Endothelial cell of umbilical vein (primary cell): Measurements from ENCODE around the gene EREG. TPM values are rescaled to one million over a fixed set of nuclear protein-coding genes. Genes with fewer than 3 reads are reported as not detected.

ENCODE experiments used
- BruUV-seq: library from RNA; stranded (reverse); fragments of 400-500 nt; replicated peaks from 2 replicates; lab custom pipeline; 2021; lab: Mats Ljungman, UMichigan
- CTCF ChIA-PET: fragments of 300-600, 350-600 bp; sonication (Branson Sonifier 250); formaldehyde crosslinking; loops from one replicate; lab custom pipeline; 2021; ENCODE audit warnings: antibody characterized with exemption, inconsistent platforms; lab: Charles Lee
- POLR2A ChIA-PET: fragments of 300-600, 350-600 bp; sonication (Branson Sonifier 250); formaldehyde crosslinking; loops from one replicate; lab custom pipeline; 2021; ENCODE audit warnings: antibody characterized with exemption, inconsistent platforms; lab: Charles Lee
- DNase-seq: peaks from one replicate; pipeline ENCODE4 v3.0.0-alpha.2; 2011; ENCODE audit warnings: low read depth, low spot score
- FAIRE-seq: peaks from 2 replicates; lab custom pipeline; 2011; peaks lifted over from hg19 to GRCh38; lab: Jason Lieb, UNC
- H2AFZ ChIP-seq: 2 replicates; pipeline ENCODE4 v1.6.0; 2012; ENCODE audit warnings: low read depth, low read length, control low read depth, inconsistent platforms
- H3K27ac ChIP-seq: 2 replicates; pipeline ENCODE4 v1.5.1; 2011; ENCODE audit warnings: low read depth, mild to moderate bottlenecking, control low read depth, low read length, moderate library complexity; ENCODE audit not compliant: insufficient read depth
- H3K27me3 ChIP-seq, 2 experiments: 2 replicates each; pipeline versions ENCODE4 v1.6.0 to v1.6.1; 2011; ENCODE audit warnings: low read length in 2 of 2, mixed read lengths in 1 of 2; ENCODE audit not compliant: control insufficient read depth in 2 of 2, insufficient read depth in 2 of 2
- H3K36me3 ChIP-seq, 2 experiments: 2 replicates in 1 of 2; 3 replicates in 1 of 2; pipeline ENCODE4 v1.5.1; 2011; ENCODE audit warnings: low read length in 2 of 2, mild to moderate bottlenecking in 1 of 2, moderate library complexity in 1 of 2; ENCODE audit not compliant: control insufficient read depth in 2 of 2, insufficient read depth in 2 of 2; ENCODE audit errors: extremely low read depth in 1 of 2
- H3K4me1 ChIP-seq: 3 replicates; pipeline ENCODE4 v1.5.1; 2011; ENCODE audit warnings: mild to moderate bottlenecking, low read length; ENCODE audit not compliant: control insufficient read depth, insufficient read depth; ENCODE audit errors: extremely low read depth
- H3K4me2 ChIP-seq: 2 replicates; pipeline ENCODE4 v1.6.1; 2011; ENCODE audit warnings: low read length, control low read depth, mixed read lengths; ENCODE audit not compliant: insufficient read depth
- H3K4me3 ChIP-seq, 3 experiments: fragments of 200-600 bp in 1 of 3; sonication (generic), shearing (Covaris generic) in 1 of 3; replicated peaks in 1 of 3; 2 replicates each; pipeline ENCODE4 v1.5.1; 2011 to 2016; ENCODE audit warnings: control low read depth in 3 of 3, low read length in 3 of 3, mild to moderate bottlenecking in 2 of 3, inconsistent platforms in 1 of 3, low read depth in 1 of 3, moderate library complexity in 1 of 3; ENCODE audit not compliant: insufficient read depth in 1 of 3
- H3K79me2 ChIP-seq: 2 replicates; pipeline ENCODE4 v1.6.0; 2012; ENCODE audit warnings: low read length, inconsistent platforms; ENCODE audit not compliant: control insufficient read depth, insufficient read depth
- H3K9ac ChIP-seq: replicated peaks from 2 replicates; pipeline ENCODE3; 2011; ENCODE audit warnings: low read length, control low read depth; ENCODE audit not compliant: insufficient read depth; ENCODE audit errors: extremely low read depth
- H3K9me1 ChIP-seq: replicated peaks from 3 replicates; pipeline ENCODE4 v1.6.0; 2011; ENCODE audit warnings: mild to moderate bottlenecking, low read length; ENCODE audit not compliant: control insufficient read depth, insufficient read depth; ENCODE audit errors: extremely low read depth
- H3K9me3 ChIP-seq: replicated peaks from 2 replicates; pipeline ENCODE4 v1.5.1; 2012; ENCODE audit warnings: low read length, inconsistent platforms; ENCODE audit not compliant: control insufficient read depth, insufficient read depth
- H4K20me1 ChIP-seq: replicated peaks from 2 replicates; pipeline ENCODE3; 2011; ENCODE audit warnings: mild to moderate bottlenecking, low read length; ENCODE audit not compliant: control insufficient read depth, insufficient read depth; ENCODE audit errors: extremely low read depth
- CTCF ChIP-seq, 2 donors: IDR thresholded peaks; 1 replicate in 1 of 2; 2 replicates in 1 of 2; pipeline ENCODE4 v1.5.1; 2011; ENCODE audit warnings: low read length in 2 of 2, mild to moderate bottlenecking in 2 of 2, moderate library complexity in 2 of 2, control low read depth in 1 of 2, inconsistent platforms in 1 of 2, low read depth in 1 of 2; ENCODE audit not compliant: insufficient read depth in 1 of 2; ENCODE audit errors: extremely low read depth in 1 of 2
- EZH2 ChIP-seq: IDR thresholded peaks from 2 replicates; pipeline ENCODE4 v1.6.1; 2012; ENCODE audit warnings: borderline replicate concordance, low read depth, mild to moderate bottlenecking, moderate library complexity, low read length, inconsistent platforms; ENCODE audit not compliant: severe bottlenecking
- FOS ChIP-seq: IDR thresholded peaks from 2 replicates; pipeline ENCODE4 v1.6.1; 2011; ENCODE audit warnings: mild to moderate bottlenecking, low read length, moderate library complexity, borderline replicate concordance; ENCODE audit not compliant: insufficient read depth
- GATA2 ChIP-seq: IDR thresholded peaks from 2 replicates; pipeline ENCODE4 v1.7.0; 2011; ENCODE audit warnings: low read depth, mild to moderate bottlenecking, moderate library complexity, mixed read lengths, low read length; ENCODE audit not compliant: insufficient read length, insufficient read depth
- JUN ChIP-seq: IDR thresholded peaks from 2 replicates; pipeline ENCODE4 v1.6.1; 2011; ENCODE audit warnings: borderline replicate concordance, low read depth; ENCODE audit not compliant: insufficient read length, insufficient read depth
- MAX ChIP-seq: IDR thresholded peaks from 2 replicates; pipeline ENCODE4 v1.6.1; 2011; ENCODE audit not compliant: insufficient read depth, insufficient read length
- MYC ChIP-seq: IDR thresholded peaks from one replicate; pipeline ENCODE4 v1.6.1; 2011; ENCODE audit warnings: mild to moderate bottlenecking, low read depth, low read length
- POLR2A ChIP-seq: IDR thresholded peaks from 2 replicates; pipeline ENCODE4 v1.6.1; 2012; ENCODE audit warnings: low read depth, mild to moderate bottlenecking, control low read depth, low read length
- POLR2AphosphoS5 ChIP-seq: IDR thresholded peaks from 2 replicates; pipeline ENCODE4 v1.6.1; 2012; ENCODE audit warnings: low read depth, mild to moderate bottlenecking, control low read depth, low read length, moderate library complexity; ENCODE audit not compliant: insufficient read depth
- dilution Hi-C: fragments of 300-500 bp; cut with MboI; formaldehyde crosslinking; loops from one replicate; pipeline ENCODE4 v1.15.0; 2019; ENCODE audit warnings: low sequenced_read_pairs; ENCODE audit not compliant: extremely low pct_ligation_motif_present
- intact Hi-C: fragments of 100-400 bp; cut with micrococcal nuclease; formaldehyde crosslinking; loops from one replicate; pipeline ENCODE4 v1.10.0; 2022
- polyA plus RNA-seq, 4 experiments: library from polyadenylated mRNA; depleted of rRNA in 3 of 4; stranded (reverse) in 3 of 4; unstranded in 1 of 4; fragments of >200 nt; gene quantifications; 2 replicates each; pipeline versions ENCODE4 v1.2.1 to v1.2.3, GENCODE V29; 2011 to 2012; ENCODE audit warnings: missing spikeins in 1 of 4
- total RNA-seq: library from RNA; stranded (reverse); gene quantifications from 2 replicates; pipeline ENCODE4 v1.2.3, GENCODE V29; 2021

EREG gene
- total and polyA plus RNA-seq, 2 donors (not counting 3 experiments of a cell fraction or from before 2014, with no cell fraction given): not detected

- H4K20me1 ChIP-seq: no peaks in the 10 kb centered on the region
- DNase-seq (no peak), FAIRE-seq (no peak)
- no peak overlapping the region for H3K27ac ChIP-seq
- H3K9me3 ChIP-seq: no peaks in the 10 kb centered on the region
- H3K9ac ChIP-seq: no peak overlapping the region
- dilution Hi-C loops (no loop called here), intact Hi-C loops (no loop called here)
- H3K9me1 ChIP-seq: no peaks in the 10 kb centered on the region
- H3K4me3 ChIP-seq: no peak overlapping the region
- BruUV-seq: no TSS peak
- no peak overlapping the region for H2AFZ ChIP-seq
- ChIA-PET POLR2A (no interaction called here), CTCF (interaction anchor here (0.9 to 1.1 kb wide), 2 partner anchors 98 to 114 kb away, joined by 3 read pairs; no protein-coding TSS in a partner anchor)
- H3K79me2 ChIP-seq: no peaks in the 10 kb centered on the region
- TF ChIP-seq MYC: no peak
- TF ChIP-seq JUN: no peak
- no peak for TF ChIP-seq MAX
- TF ChIP-seq POLR2AphosphoS5: no peak
- TF ChIP-seq POLR2A: no peak
- no peak for TF ChIP-seq EZH2
- TF ChIP-seq GATA2: no peak
- TF ChIP-seq FOS: no peak
- TF ChIP-seq CTCF (IDR thresholded peaks at IDR 0.05; ENCODE audit: extremely low read depth in 1 of 2, insufficient read depth in 1 of 2, low read depth in 1 of 2, low read length in 2 of 2): no peak
- H3K36me3 ChIP-seq: no peaks in the 10 kb centered on the region
- peaks cover 12% of the 10 kb centered on the region for H3K4me1 ChIP-seq
- H3K27me3 ChIP-seq: no peaks in the 10 kb centered on the region
- H3K4me2 ChIP-seq: no peak overlapping the region
Observed at GRCh38 chr4:74433541-74434172, 68.7 kb downstream of the EREG start.
